NAMALWA (cell line): ENCODE data around the gene CTSL.
"Not testable (repeated sequence)": the region's sequence is repeated elsewhere in the genome, so short reads cannot be mapped to it uniquely, and the experiment has no call there.

Experiments used
- DNase-seq: peaks from one replicate; pipeline ENCODE4 v3.0.0-alpha.2; 2015; ENCODE audit warnings: low spot score

Gene CTSL

DNA sequence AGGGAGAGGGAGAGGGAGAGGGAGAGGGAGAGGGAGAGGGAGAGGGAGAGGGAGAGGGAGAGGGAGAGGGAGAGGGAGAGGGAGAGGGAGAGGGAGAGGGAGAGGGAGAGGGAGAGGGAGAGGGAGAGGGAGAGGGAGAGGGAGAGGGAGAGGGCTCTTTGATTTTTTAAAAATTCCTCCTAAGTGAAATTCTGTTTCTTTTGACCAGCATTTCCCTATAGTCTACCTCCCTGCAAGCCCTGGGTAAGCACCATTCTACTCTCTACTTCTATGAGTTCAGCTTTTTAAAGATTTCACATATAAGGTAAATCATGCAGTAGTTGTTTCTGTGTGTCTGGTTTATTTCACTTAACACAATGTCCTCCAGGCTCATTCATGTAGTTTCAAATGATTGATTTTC, 34.1 kb downstream of the CTSL start:
- DNase-seq, result not testable (repeated sequence)

- DNase-seq, result no peak
Measured at GRCh38 chr9:87760529-87760928, 34.6 kb downstream of the CTSL start.

- DNase-seq, result no peak
Measured at GRCh38 chr9:87763286-87763685, 37.4 kb downstream of the CTSL start.

- no peak for DNase-seq
Measured at GRCh38 chr9:87765521-87765920, 39.6 kb downstream of the CTSL start.

DNA sequence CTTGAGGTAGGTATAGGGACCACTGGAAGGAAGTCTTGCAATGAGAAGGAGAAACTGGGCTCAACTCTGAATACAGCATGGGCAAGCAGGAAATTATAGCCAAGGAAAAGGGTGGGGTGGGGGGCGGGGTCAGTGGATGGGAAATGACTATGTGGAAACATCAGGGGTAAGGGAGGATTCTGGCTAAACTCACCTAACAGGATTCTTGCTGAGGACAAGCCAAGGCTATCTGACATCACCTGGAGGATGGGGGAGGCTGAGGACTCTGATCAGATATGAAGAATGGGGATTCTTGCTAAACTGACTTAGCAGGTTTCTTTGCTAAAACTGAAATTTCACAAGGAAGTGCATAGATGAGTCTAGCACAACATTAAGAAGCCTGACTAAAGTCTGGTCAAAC, 40.8 kb downstream of the CTSL start:
- DNase-seq, result no peak

- no peak for DNase-seq
Measured at GRCh38 chr9:87770616-87771315, 44.8 kb downstream of the CTSL start.

DNA sequence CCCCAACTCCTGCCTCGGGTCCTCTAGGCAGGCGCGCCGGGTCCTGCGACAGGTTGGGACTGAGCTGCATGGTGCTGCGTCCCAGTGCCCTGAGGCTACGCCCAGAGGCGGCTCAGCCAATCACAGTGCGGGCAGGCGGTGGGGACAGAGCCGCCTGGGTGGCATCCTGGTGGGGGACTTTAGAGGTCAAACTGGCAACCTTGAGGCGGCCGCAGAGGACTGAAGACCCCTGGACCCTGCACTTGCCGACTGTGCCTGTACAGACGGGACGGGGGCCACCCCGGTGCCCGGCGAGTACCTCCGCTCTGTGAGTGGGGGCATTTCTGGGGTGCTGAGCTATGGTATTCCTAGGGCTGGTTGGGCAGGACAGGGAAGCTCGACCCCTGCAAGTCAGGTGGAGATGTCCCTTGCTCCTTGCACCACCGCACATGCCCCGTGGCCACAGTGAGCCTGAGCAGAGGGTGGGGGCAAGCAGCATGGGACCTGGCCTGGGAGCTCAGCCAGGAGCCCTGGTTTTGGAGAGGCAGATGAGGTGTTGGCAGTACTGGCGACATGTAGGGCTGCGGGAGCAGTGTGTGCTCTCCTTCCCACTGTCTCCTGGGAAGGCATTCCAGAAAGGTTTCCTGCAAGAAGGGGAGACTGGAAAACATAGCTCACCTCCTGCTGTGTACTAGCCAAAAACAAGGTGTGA, 45.5 kb downstream of the CTSL start:
- no peak for DNase-seq

GRCh38 chr9:87776481-87777379, 50.8 kb downstream of the CTSL start:
- DNase-seq, result no peak

- DNase-seq, result no peak
Measured at GRCh38 chr9:87778996-87779395, 53.1 kb downstream of the CTSL start.
